Endothelial cell of umbilical vein (primary cell): Measurements from ENCODE around the gene LRRC61.

Experiments used
- CTCF ChIP-seq, 2 donors: IDR thresholded peaks; 1 replicate in 1 of 2; 2 replicates in 1 of 2; pipeline ENCODE4 v1.5.1; 2011; ENCODE audit warnings: low read length in 2 of 2, mild to moderate bottlenecking in 2 of 2, moderate library complexity in 2 of 2, control low read depth in 1 of 2, inconsistent platforms in 1 of 2, low read depth in 1 of 2; ENCODE audit not compliant: insufficient read depth in 1 of 2; ENCODE audit errors: extremely low read depth in 1 of 2
- JUN ChIP-seq: IDR thresholded peaks from 2 replicates; pipeline ENCODE4 v1.6.1; 2011; ENCODE audit warnings: borderline replicate concordance, low read depth; ENCODE audit not compliant: insufficient read length, insufficient read depth
- POLR2A ChIP-seq: IDR thresholded peaks from 2 replicates; pipeline ENCODE4 v1.6.1; 2012; ENCODE audit warnings: low read depth, mild to moderate bottlenecking, control low read depth, low read length

- TF ChIP-seq POLR2A, result no peak
- no peak for TF ChIP-seq JUN
- TF ChIP-seq CTCF (IDR thresholded peaks at IDR 0.05; ENCODE audit: extremely low read depth in 1 of 2, insufficient read depth in 1 of 2, low read depth in 1 of 2, low read length in 2 of 2), result no peak
These were observed 48.2 kb downstream of the LRRC61 start for GRCh38 chr7:150371131-150371995.
